Tibial nerve (tissue), 4 donors: ENCODE results near the gene ARHGEF4.

Experiments
- CTCF ChIP-seq, 5 experiments: fragments of 200-600 bp in 3 of 5; fragments of 450-650 bp in 2 of 5; sonication (generic) in 3 of 5; IDR thresholded peaks; one replicate each; pipeline ENCODE4 v1.5.1; 2016 to 2019; ENCODE audit warnings: antibody characterized with exemption in 5 of 5, mild to moderate bottlenecking in 3 of 5, moderate library complexity in 2 of 5
- EP300 ChIP-seq, 2 donors: sonication (generic); formaldehyde crosslinking; IDR thresholded peaks; one replicate each; pipeline ENCODE4 v1.6.1; 2017; ENCODE audit warnings: antibody characterized with exemption in 2 of 2, mild to moderate bottlenecking in 1 of 2
- POLR2A ChIP-seq, 2 donors: fragments of 450-650 bp; IDR thresholded peaks; one replicate each; pipeline ENCODE4 v1.6.1; 2017; ENCODE audit warnings: antibody characterized with exemption in 2 of 2, mild to moderate bottlenecking in 2 of 2, moderate library complexity in 2 of 2

GRCh38 chr2:130996691-130997090 lies 160.0 kb downstream of the ARHGEF4 start:
- TF ChIP-seq POLR2A (IDR thresholded peaks at IDR 0.05) (no peak), CTCF (IDR thresholded peaks at IDR 0.05) (no peak), EP300 (IDR thresholded peaks at IDR 0.05) (no peak)
